ENCODE measurements around the gene WDR86.

The WDR86 gene

GRCh38 chr7:151439855-151440798 is 30.3 kb upstream of the WDR86 start, which contains the start of gene CRYGN:
CRYGN (minus strand) TSS chr7:151440141; CDS start chr7:151439917, 224 bp downstream.
- DNase-seq (ENCODE audit: low read depth in 3 of 3) = no peak

DNA sequence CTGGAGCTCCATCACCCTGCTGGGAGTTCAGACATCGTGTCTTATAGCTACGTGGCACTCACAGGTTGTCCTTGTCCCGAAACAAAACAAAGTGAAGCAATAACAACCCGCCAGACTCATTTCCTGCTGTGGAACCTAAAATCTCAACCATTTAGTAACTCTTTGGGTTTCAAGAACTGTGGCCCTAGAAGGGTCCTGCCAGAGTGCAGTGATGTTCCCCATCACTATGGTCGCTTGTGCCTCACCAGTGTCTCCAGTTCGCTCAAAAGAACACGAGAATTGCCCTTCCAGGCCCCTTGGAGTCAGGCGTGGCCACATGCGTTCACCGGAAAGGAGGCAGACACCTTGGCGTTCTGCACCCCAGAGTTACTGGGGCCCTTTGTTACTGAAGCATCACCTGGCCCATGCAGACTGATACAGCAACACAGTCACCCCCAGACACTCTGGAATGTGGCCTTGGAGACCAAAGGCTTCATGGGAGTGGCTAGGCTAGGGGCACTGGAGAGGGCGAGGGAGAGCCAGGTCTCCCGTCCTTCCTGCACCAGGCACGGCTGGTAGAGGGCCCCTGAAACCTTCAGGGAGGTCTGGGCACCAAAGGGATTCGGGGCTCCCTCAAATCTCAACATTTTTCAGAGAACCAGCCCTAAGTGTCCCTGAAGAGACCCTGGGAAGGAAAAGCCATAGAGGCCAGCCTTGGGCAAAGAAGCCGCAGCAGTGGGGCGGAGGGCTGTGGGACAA is 29.2 kb upstream of the WDR86 start:
- DNase-seq (ENCODE audit: low read depth in 3 of 3) = no peak

DNA sequence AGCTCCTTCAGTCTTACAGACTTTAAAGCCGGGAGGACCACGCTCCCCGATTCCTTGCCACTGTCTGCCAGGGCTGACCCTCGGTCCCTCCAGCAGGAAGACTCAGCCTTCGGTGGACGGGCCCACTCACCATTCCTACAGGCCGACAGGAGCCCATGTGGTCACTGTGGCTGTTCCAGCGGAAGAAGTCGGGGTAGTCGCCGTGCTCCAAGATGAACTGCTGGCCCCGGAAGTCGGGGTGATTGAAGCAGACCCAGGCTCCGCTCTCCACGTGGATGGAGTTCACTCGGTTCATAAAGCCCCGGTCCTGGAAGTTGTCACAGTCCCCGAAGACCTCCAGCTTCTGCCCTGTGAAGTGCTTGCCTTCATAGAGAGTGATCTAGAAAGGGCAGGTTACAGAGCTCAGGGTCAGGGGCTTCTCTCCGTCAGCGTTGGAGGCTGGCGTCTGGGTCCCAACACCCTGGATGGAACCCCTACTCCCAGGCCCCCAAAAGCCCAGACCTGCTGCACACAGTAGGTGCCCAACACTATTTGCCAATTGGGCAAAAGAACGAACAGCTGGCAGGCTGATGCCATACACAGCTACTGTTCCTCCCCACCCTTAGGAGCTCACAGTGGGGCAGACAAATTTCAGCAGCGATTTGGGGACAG is 28.2 kb upstream of the WDR86 start:
- no peak for DNase-seq (ENCODE audit: low read depth in 3 of 3)

- no peak for DNase-seq (ENCODE audit: low read depth in 3 of 3)
Observed at GRCh38 chr7:151437159-151437553, 27.3 kb upstream of the WDR86 start.

DNA sequence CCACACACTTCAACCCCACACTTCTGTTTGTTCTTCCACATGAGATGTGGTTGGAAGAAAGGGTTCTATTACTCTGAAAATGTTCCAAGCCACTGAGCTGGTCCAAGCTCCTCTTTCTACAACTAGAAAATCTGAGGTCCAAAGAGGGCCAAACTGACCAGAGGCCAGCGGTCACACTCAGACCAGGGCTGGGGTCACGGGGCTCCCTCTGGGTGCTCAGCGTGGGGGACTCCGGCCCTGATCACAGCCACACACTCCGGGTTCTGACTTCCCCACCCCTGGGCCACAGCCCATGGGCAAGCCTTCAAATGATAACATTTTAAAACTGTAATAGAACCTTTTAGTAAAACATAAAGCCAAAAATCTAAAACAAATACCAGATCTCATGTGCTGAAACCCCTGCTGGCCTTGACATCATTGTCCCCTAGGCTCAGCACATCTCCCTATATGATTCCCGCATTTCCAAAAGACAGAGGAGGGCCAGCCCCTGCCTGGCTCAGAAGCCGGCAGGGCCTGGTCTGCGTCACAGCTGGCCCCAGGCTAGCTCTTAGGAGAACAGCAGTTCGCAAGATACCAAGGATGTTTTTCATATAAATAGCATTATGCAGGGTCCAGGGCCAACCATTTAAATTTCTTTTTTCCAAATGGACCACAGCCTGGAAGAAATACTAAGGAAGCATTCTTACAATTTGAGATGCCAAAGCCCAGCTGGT is 26.8 kb upstream of the WDR86 start:
- DNase-seq (ENCODE audit: low read depth in 3 of 3) = no peak

- DNase-seq (ENCODE audit: low read depth in 3 of 3) = no peak
Observed at GRCh38 chr7:151435971-151436370, 26.1 kb upstream of the WDR86 start.

DNA sequence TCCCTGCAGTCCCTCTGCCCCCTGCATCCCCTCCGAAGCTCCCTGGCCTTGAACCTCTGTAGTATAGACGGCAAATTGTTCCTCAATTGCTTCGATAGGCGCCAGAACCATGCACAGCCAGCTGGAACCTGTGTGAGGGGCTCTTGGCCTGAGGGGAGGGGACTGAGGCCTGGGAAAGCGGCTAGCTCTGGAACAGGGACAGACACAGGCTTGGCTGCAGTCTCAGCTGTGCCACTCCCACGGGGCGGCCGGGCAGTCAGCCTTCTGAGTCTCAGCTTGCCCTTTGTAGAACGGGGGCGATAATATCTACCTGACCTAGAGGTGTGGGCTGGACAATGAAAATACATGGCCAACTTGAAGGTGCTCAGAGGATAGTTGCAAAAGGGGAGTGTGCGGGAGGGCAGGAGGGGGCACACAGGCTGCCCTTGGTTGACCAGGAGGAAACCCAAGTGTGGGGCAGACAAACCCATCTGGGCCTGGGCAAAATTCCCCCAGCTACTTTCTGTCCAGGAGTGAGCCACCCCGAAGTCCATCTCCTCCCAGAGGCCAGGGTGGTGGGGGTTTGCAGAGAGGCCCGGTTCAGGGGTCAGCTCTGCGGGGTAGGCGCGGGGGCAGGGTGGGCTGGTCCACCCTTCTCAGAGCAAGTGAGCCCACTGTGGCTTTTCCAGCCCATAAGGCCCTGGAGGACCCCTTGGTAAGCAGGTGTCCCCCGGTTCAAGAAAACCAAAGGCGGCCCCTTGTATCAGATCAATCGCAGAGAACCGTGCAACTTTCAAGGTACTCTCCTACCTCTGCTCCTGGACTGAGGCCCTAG is 25.5 kb upstream of the WDR86 start:
- no peak for DNase-seq (ENCODE audit: low read depth in 3 of 3)

DNA sequence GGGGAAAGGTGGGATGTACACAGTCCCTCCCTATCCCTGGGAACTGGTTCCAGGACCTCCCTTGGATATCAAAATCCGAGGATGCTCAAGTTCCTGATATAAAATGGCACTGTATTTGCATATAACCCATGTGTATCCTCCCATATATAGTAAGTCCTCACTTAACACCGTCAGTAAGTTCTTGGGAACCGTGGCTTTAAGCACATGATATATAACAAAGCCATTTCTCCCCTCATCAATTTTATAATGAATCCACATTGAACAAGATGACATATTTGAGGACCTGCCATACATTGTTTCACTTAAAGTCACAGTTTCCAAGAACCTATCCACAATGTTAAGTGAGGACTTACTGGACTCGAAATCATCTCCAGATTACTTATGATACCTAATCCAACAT is 24.7 kb upstream of the WDR86 start:
- DNase-seq (ENCODE audit: low read depth in 3 of 3) = no peak

- DNase-seq (ENCODE audit: low read depth in 3 of 3) = no peak
Observed at GRCh38 chr7:151433721-151434400, 24.0 kb upstream of the WDR86 start.

- DNase-seq (ENCODE audit: low read depth in 3 of 3) = no peak
Observed at GRCh38 chr7:151432658-151433521, 23.1 kb upstream of the WDR86 start.

DNA sequence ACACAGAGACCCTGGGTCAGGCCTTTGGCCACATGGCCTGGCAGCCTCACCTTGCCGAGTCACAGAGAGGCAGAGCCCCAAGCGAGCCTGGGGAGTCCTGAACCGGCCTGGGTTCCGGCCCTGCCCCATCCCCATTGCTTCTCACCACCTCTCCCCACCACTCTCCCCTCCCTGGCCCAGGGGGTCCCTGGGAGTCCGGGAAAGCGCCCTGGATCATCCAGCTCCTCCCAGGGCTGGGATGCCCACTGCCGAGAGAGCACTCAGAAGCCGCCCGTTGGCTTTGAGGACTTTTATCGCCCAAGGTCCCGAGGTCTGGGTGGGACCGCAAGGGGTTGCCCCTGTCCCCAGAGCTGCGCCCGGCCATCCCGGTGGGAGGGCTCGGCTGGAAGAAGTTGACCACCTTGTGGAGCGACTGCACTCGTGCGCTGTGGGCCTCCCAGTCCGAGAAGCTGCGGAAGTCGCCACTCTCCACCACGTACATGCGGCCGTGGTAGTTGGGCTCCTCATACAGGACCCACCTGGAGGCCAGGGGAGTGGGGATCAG is 22.0 kb upstream of the WDR86 start:
- no peak for DNase-seq (ENCODE audit: low read depth in 3 of 3)

DNA sequence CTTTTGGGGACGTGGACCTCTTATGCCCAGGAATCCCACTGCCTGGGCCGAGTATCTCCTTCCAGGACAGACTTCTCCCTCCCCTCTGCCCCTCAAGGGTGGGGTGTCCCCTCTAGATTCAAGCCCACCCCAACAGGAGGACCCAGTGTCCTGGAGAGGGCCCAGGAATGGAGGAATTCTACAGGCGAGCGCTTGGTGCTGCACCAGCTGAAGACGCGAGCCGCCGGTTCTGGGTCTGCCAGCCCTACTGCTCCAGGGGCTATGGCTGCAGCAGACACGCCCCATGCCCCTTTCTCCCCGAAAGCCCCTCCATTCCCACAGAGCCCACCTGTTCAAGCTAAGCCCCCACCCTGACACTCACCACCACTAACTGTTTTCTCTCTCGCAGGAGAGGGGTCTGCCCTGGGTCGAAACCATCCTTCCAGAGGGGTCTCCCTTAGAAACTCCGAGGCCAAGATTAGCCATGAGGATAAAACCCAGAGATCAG is 21.5 kb upstream of the WDR86 start:
- no peak for DNase-seq (ENCODE audit: low read depth in 3 of 3)

GRCh38 chr7:151430391-151431205 is 20.8 kb upstream of the WDR86 start:
- no peak for DNase-seq (ENCODE audit: low read depth in 3 of 3)

- peak in 1 of 3 experiments; percentile 22 for DNase-seq (ENCODE audit: low read depth in 3 of 3)
Observed at GRCh38 chr7:151429560-151430331, 19.9 kb upstream of the WDR86 start.

DNA sequence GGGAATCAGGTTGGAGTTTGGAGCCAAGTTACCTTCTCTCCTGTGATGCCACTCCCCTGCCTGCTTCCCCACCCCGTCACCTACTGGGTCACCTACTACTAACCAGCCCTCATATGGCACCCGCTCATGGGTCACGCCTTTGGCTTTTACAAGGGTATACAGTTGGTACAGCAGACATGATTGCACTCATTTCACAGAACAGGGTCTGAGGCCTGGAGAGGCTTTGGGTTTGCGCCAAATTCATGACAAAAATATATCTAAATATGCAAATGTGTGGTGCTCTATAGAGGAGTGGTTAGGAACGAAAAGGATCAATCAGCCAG is 19.4 kb upstream of the WDR86 start:
- DNase-seq (ENCODE audit: low read depth in 3 of 3) = no peak

- DNase-seq (ENCODE audit: low read depth in 3 of 3) = no peak
Observed at GRCh38 chr7:151428378-151429236, 18.8 kb upstream of the WDR86 start.
